B cell (primary cell): ENCODE results near the gene CNTNAP4. TPM values are rescaled to one million over a fixed set of nuclear protein-coding genes. Genes with fewer than 3 reads are reported as not detected.

ENCODE experiments used
- ATAC-seq: fragments of 200-7000 bp; cut with Tn5 transposase; one replicate; pipeline ENCODE4 v1.10.0; 2021; ENCODE audit warnings: low read depth, mild to moderate bottlenecking, moderate number of reproducible peaks, moderate library complexity
- CTCF ChIA-PET: fragments of 350-600 bp; sonication (Branson Sonifier 250); formaldehyde crosslinking; loops from one replicate; lab custom pipeline; 2021; ENCODE audit warnings: antibody characterized with exemption, inconsistent platforms; lab: Charles Lee
- POLR2A ChIA-PET: fragments of 350-600 bp; sonication (Branson Sonifier 250); formaldehyde crosslinking; loops from one replicate; lab custom pipeline; 2021; ENCODE audit warnings: antibody characterized with exemption; lab: Charles Lee
- DNase-seq: peaks from one replicate; pipeline ENCODE4 v3.0.0; 2013
- H2AFZ ChIP-seq: 2 replicates; pipeline ENCODE4 v1.6.1; 2012; ENCODE audit warnings: mild to moderate bottlenecking, low read depth, low read length; ENCODE audit not compliant: insufficient read depth, poor library complexity, severe bottlenecking
- H3K27ac ChIP-seq, 2 donors: 1 replicate in 1 of 2; 2 replicates in 1 of 2; pipeline ENCODE4 v1.5.1; 2012 to 2013; ENCODE audit warnings: low read length in 2 of 2, mild to moderate bottlenecking in 2 of 2, moderate library complexity in 1 of 2
- H3K27me3 ChIP-seq, 4 experiments: fragments of 200-600 bp in 1 of 4; sonication (generic) in 1 of 4; replicated peaks in 1 of 4; 1 replicate in 2 of 4; 2 replicates in 2 of 4; pipeline versions ENCODE4 v1.6.1 to v1.7.0; 2013 to 2016; ENCODE audit warnings: low read length in 3 of 4, mild to moderate bottlenecking in 2 of 4, mixed read lengths in 1 of 4, moderate library complexity in 1 of 4; ENCODE audit not compliant: insufficient read depth in 4 of 4, control insufficient read depth in 3 of 4; ENCODE audit errors: control extremely low read depth in 1 of 4
- H3K36me3 ChIP-seq, 2 experiments: replicated peaks in 1 of 2; 1 replicate in 1 of 2; 2 replicates in 1 of 2; pipeline versions ENCODE4 v1.6.1 to v1.7.1; 2013; ENCODE audit warnings: low read length in 1 of 2; ENCODE audit not compliant: insufficient read depth in 2 of 2, control insufficient read depth in 1 of 2; ENCODE audit errors: control extremely low read depth in 1 of 2, extremely low read depth in 1 of 2
- H3K4me1 ChIP-seq, 2 donors: fragments of 200-600 bp in 1 of 2; sonication (generic) in 1 of 2; 1 replicate in 1 of 2; 2 replicates in 1 of 2; pipeline versions ENCODE4 v1.5.1 to v1.6.1; 2013 to 2017; ENCODE audit warnings: low read length in 2 of 2; ENCODE audit not compliant: control insufficient read depth in 2 of 2, insufficient read depth in 2 of 2
- H3K4me2 ChIP-seq: replicated peaks from 2 replicates; pipeline ENCODE3; 2012; ENCODE audit warnings: mild to moderate bottlenecking, low read depth, low read length; ENCODE audit not compliant: poor library complexity, severe bottlenecking
- H3K4me3 ChIP-seq, 5 experiments: fragments of 200-600 bp in 1 of 5; sonication (generic) in 1 of 5; 1 replicate in 3 of 5; 2 replicates in 2 of 5; pipeline versions ENCODE4 v1.5.1 to v1.7.0; 2011 to 2016; ENCODE audit warnings: low read length in 4 of 5, mild to moderate bottlenecking in 4 of 5, low read depth in 2 of 5, control low read depth in 1 of 5, moderate library complexity in 1 of 5; ENCODE audit not compliant: insufficient read depth in 1 of 5; ENCODE audit errors: control extremely low read depth in 1 of 5, extremely low read depth in 1 of 5
- H3K79me2 ChIP-seq: fragments of 200-600 bp; sonication (generic); one replicate; pipeline ENCODE4 v1.6.0; 2016; ENCODE audit warnings: low read length; ENCODE audit not compliant: control insufficient read depth, insufficient read depth
- H3K9ac ChIP-seq: fragments of 200-600 bp; sonication (generic); 2 replicates; pipeline ENCODE4 v1.6.1; 2017; ENCODE audit warnings: mild to moderate bottlenecking, low read length, moderate library complexity
- H3K9me3 ChIP-seq, 3 donors: one replicate each; pipeline versions ENCODE4 v1.6.1 to v1.7.1; 2013; ENCODE audit warnings: low read length in 2 of 3; ENCODE audit not compliant: control insufficient read depth in 2 of 3, insufficient read depth in 1 of 3; ENCODE audit errors: control extremely low read depth in 1 of 3
- H4K20me1 ChIP-seq: 2 replicates; pipeline ENCODE4 v1.6.0; 2012; ENCODE audit warnings: mild to moderate bottlenecking, low read length; ENCODE audit not compliant: insufficient read depth, control insufficient read depth, poor library complexity, severe bottlenecking
- H3K27ac Mint-ChIP-seq: one replicate; pipeline ENCODE4 v1.8.0; 2021; ENCODE audit warnings: mixed read lengths
- H3K27me3 Mint-ChIP-seq: one replicate; pipeline ENCODE4 v1.8.0; 2021; ENCODE audit warnings: mixed read lengths
- H3K4me1 Mint-ChIP-seq: one replicate; pipeline ENCODE4 v1.8.0; 2021; ENCODE audit warnings: mixed read lengths
- H3K4me3 Mint-ChIP-seq: one replicate; pipeline ENCODE4 v1.8.0; 2021; ENCODE audit warnings: mixed read lengths
- H3K9me3 Mint-ChIP-seq: one replicate; pipeline ENCODE4 v1.8.0; 2022; ENCODE audit warnings: mixed read lengths; ENCODE audit not compliant: insufficient read depth
- CTCF ChIP-seq: fragments of 200-600 bp; IDR thresholded peaks from one replicate; pipeline ENCODE4 v1.8.0; 2022; ENCODE audit warnings: antibody characterized with exemption, mild to moderate bottlenecking
- EZH2 ChIP-seq: IDR thresholded peaks from 2 replicates; pipeline ENCODE4 v1.6.1; 2012; ENCODE audit warnings: borderline replicate concordance, low read depth, mild to moderate bottlenecking, moderate library complexity, low read length; ENCODE audit not compliant: insufficient read depth, poor library complexity, severe bottlenecking
- WGBS: methylation state at CpG from one replicate; pipeline ENCODE4 v1.1.5; 2013; ENCODE audit warnings: missing lambda C conversion rate; ENCODE audit not compliant: insufficient coverage; 5-methylcytosine and 5-hydroxymethylcytosine counted together
- intact Hi-C: fragments of 100-400 bp; cut with micrococcal nuclease; formaldehyde crosslinking; loops from one replicate; pipeline ENCODE4 v1.10.0; 2022
- polyA plus RNA-seq: library from polyadenylated mRNA; depleted of rRNA; stranded (reverse); fragments of >200 nt; gene quantifications from 2 replicates; pipeline ENCODE4 v1.2.3, GENCODE V29; 2012
- total RNA-seq, 2 donors: library from RNA; stranded (reverse); fragments of 120-200 nt in 1 of 2; gene quantifications; 1 replicate in 1 of 2; 2 replicates in 1 of 2; pipeline versions ENCODE4 v1.2.3 to v1.2.4, GENCODE V29; 2013 to 2022

The CNTNAP4 gene
- total and polyA plus RNA-seq, 2 donors (not counting 1 experiment from before 2014, with no cell fraction given), result 0.06 TPM; not detected in 1

- DNase-seq, result no peak
- Histone ChIP-seq H3K4me1 (no peaks in the 10 kb centered on the region), H2AFZ (no peak overlapping the region), H3K79me2 (no peaks in the 10 kb centered on the region), H3K9ac (no peak overlapping the region), H4K20me1 (no peaks in the 10 kb centered on the region), H3K27ac (no peak overlapping the region), H3K4me3 (no peak overlapping the region), H3K36me3 (no peaks in the 10 kb centered on the region), H3K9me3 (no peaks in the 10 kb centered on the region), H3K27me3 (no peaks in the 10 kb centered on the region), H3K4me2 (no peak overlapping the region)
- Mint-ChIP-seq H3K27ac (no peak overlapping the region), H3K27me3 (no peaks in the 10 kb centered on the region), H3K9me3 (no peaks in the 10 kb centered on the region), H3K4me3 (no peak overlapping the region), H3K4me1 (no peaks in the 10 kb centered on the region)
- CTCF ChIA-PET, result no interaction called here
- no peak for ATAC-seq
- TF ChIP-seq CTCF (no peak), EZH2 (no peak)
- intact Hi-C loops, result no loop called here
- POLR2A ChIA-PET, result no interaction called here
These were observed 109.6 kb downstream of the CNTNAP4 start for GRCh38 chr16:76386784-76387183.

- H3K27me3 Mint-ChIP-seq, result no peaks in the 10 kb centered on the region
- ATAC-seq, result no peak
- TF ChIP-seq CTCF (no peak), EZH2 (no peak)
- ChIA-PET CTCF (no interaction called here), POLR2A (no interaction called here)
- no peaks in the 10 kb centered on the region for H3K36me3 ChIP-seq
- no peaks in the 10 kb centered on the region for H3K4me1 Mint-ChIP-seq
- no peaks in the 10 kb centered on the region for H3K9me3 Mint-ChIP-seq
- DNase-seq, result no peak
- H3K4me2 ChIP-seq, result no peak overlapping the region
- H4K20me1 ChIP-seq, result no peaks in the 10 kb centered on the region
- H3K27me3 ChIP-seq, result no peaks in the 10 kb centered on the region
- H2AFZ ChIP-seq, result no peak overlapping the region
- H3K4me1 ChIP-seq, result no peaks in the 10 kb centered on the region
- H3K27ac Mint-ChIP-seq, result no peak overlapping the region
- WGBS, result no CpG with 5 or more reads among the region's 2 CpGs
- H3K4me3 ChIP-seq, result no peak overlapping the region
- intact Hi-C loops, result no loop called here
- H3K79me2 ChIP-seq, result no peaks in the 10 kb centered on the region
- no peak overlapping the region for H3K4me3 Mint-ChIP-seq
- no peak overlapping the region for H3K27ac ChIP-seq
- H3K9me3 ChIP-seq, result no peaks in the 10 kb centered on the region
- H3K9ac ChIP-seq, result no peak overlapping the region
These were observed 110.8 kb downstream of the CNTNAP4 start for GRCh38 chr16:76387994-76388393.
